Endothelial cell of umbilical vein (primary cell): ENCODE results near the gene KCNH4. TPM values are rescaled to one million over a fixed set of nuclear protein-coding genes. Genes with fewer than 3 reads are reported as not detected.

Experiments
- BruUV-seq: library from RNA; stranded (reverse); fragments of 400-500 nt; replicated peaks from 2 replicates; lab custom pipeline; 2021; lab: Mats Ljungman, UMichigan
- CTCF ChIA-PET: fragments of 300-600, 350-600 bp; sonication (Branson Sonifier 250); formaldehyde crosslinking; loops from one replicate; lab custom pipeline; 2021; ENCODE audit warnings: antibody characterized with exemption, inconsistent platforms; lab: Charles Lee
- POLR2A ChIA-PET: fragments of 300-600, 350-600 bp; sonication (Branson Sonifier 250); formaldehyde crosslinking; loops from one replicate; lab custom pipeline; 2021; ENCODE audit warnings: antibody characterized with exemption, inconsistent platforms; lab: Charles Lee
- DNase-seq: peaks from one replicate; pipeline ENCODE4 v3.0.0-alpha.2; 2011; ENCODE audit warnings: low read depth, low spot score
- FAIRE-seq: peaks from 2 replicates; lab custom pipeline; 2011; peaks lifted over from hg19 to GRCh38; lab: Jason Lieb, UNC
- H2AFZ ChIP-seq: 2 replicates; pipeline ENCODE4 v1.6.0; 2012; ENCODE audit warnings: low read depth, low read length, control low read depth, inconsistent platforms
- H3K27ac ChIP-seq: 2 replicates; pipeline ENCODE4 v1.5.1; 2011; ENCODE audit warnings: low read depth, mild to moderate bottlenecking, control low read depth, low read length, moderate library complexity; ENCODE audit not compliant: insufficient read depth
- H3K27me3 ChIP-seq, 2 experiments: 2 replicates each; pipeline versions ENCODE4 v1.6.0 to v1.6.1; 2011; ENCODE audit warnings: low read length in 2 of 2, mixed read lengths in 1 of 2; ENCODE audit not compliant: control insufficient read depth in 2 of 2, insufficient read depth in 2 of 2
- H3K36me3 ChIP-seq, 2 experiments: 2 replicates in 1 of 2; 3 replicates in 1 of 2; pipeline ENCODE4 v1.5.1; 2011; ENCODE audit warnings: low read length in 2 of 2, mild to moderate bottlenecking in 1 of 2, moderate library complexity in 1 of 2; ENCODE audit not compliant: control insufficient read depth in 2 of 2, insufficient read depth in 2 of 2; ENCODE audit errors: extremely low read depth in 1 of 2
- H3K4me1 ChIP-seq: 3 replicates; pipeline ENCODE4 v1.5.1; 2011; ENCODE audit warnings: mild to moderate bottlenecking, low read length; ENCODE audit not compliant: control insufficient read depth, insufficient read depth; ENCODE audit errors: extremely low read depth
- H3K4me2 ChIP-seq: 2 replicates; pipeline ENCODE4 v1.6.1; 2011; ENCODE audit warnings: low read length, control low read depth, mixed read lengths; ENCODE audit not compliant: insufficient read depth
- H3K4me3 ChIP-seq, 3 experiments: fragments of 200-600 bp in 1 of 3; sonication (generic), shearing (Covaris generic) in 1 of 3; replicated peaks in 1 of 3; 2 replicates each; pipeline ENCODE4 v1.5.1; 2011 to 2016; ENCODE audit warnings: control low read depth in 3 of 3, low read length in 3 of 3, mild to moderate bottlenecking in 2 of 3, inconsistent platforms in 1 of 3, low read depth in 1 of 3, moderate library complexity in 1 of 3; ENCODE audit not compliant: insufficient read depth in 1 of 3
- H3K79me2 ChIP-seq: 2 replicates; pipeline ENCODE4 v1.6.0; 2012; ENCODE audit warnings: low read length, inconsistent platforms; ENCODE audit not compliant: control insufficient read depth, insufficient read depth
- H3K9ac ChIP-seq: replicated peaks from 2 replicates; pipeline ENCODE3; 2011; ENCODE audit warnings: low read length, control low read depth; ENCODE audit not compliant: insufficient read depth; ENCODE audit errors: extremely low read depth
- H3K9me1 ChIP-seq: replicated peaks from 3 replicates; pipeline ENCODE4 v1.6.0; 2011; ENCODE audit warnings: mild to moderate bottlenecking, low read length; ENCODE audit not compliant: control insufficient read depth, insufficient read depth; ENCODE audit errors: extremely low read depth
- H3K9me3 ChIP-seq: replicated peaks from 2 replicates; pipeline ENCODE4 v1.5.1; 2012; ENCODE audit warnings: low read length, inconsistent platforms; ENCODE audit not compliant: control insufficient read depth, insufficient read depth
- H4K20me1 ChIP-seq: replicated peaks from 2 replicates; pipeline ENCODE3; 2011; ENCODE audit warnings: mild to moderate bottlenecking, low read length; ENCODE audit not compliant: control insufficient read depth, insufficient read depth; ENCODE audit errors: extremely low read depth
- EZH2 ChIP-seq: IDR thresholded peaks from 2 replicates; pipeline ENCODE4 v1.6.1; 2012; ENCODE audit warnings: borderline replicate concordance, low read depth, mild to moderate bottlenecking, moderate library complexity, low read length, inconsistent platforms; ENCODE audit not compliant: severe bottlenecking
- FOS ChIP-seq: IDR thresholded peaks from 2 replicates; pipeline ENCODE4 v1.6.1; 2011; ENCODE audit warnings: mild to moderate bottlenecking, low read length, moderate library complexity, borderline replicate concordance; ENCODE audit not compliant: insufficient read depth
- GATA2 ChIP-seq: IDR thresholded peaks from 2 replicates; pipeline ENCODE4 v1.7.0; 2011; ENCODE audit warnings: low read depth, mild to moderate bottlenecking, moderate library complexity, mixed read lengths, low read length; ENCODE audit not compliant: insufficient read length, insufficient read depth
- JUN ChIP-seq: IDR thresholded peaks from 2 replicates; pipeline ENCODE4 v1.6.1; 2011; ENCODE audit warnings: borderline replicate concordance, low read depth; ENCODE audit not compliant: insufficient read length, insufficient read depth
- MYC ChIP-seq: IDR thresholded peaks from one replicate; pipeline ENCODE4 v1.6.1; 2011; ENCODE audit warnings: mild to moderate bottlenecking, low read depth, low read length
- POLR2A ChIP-seq: IDR thresholded peaks from 2 replicates; pipeline ENCODE4 v1.6.1; 2012; ENCODE audit warnings: low read depth, mild to moderate bottlenecking, control low read depth, low read length
- POLR2AphosphoS5 ChIP-seq: IDR thresholded peaks from 2 replicates; pipeline ENCODE4 v1.6.1; 2012; ENCODE audit warnings: low read depth, mild to moderate bottlenecking, control low read depth, low read length, moderate library complexity; ENCODE audit not compliant: insufficient read depth
- dilution Hi-C: fragments of 300-500 bp; cut with MboI; formaldehyde crosslinking; loops from one replicate; pipeline ENCODE4 v1.15.0; 2019; ENCODE audit warnings: low sequenced_read_pairs; ENCODE audit not compliant: extremely low pct_ligation_motif_present
- intact Hi-C: fragments of 100-400 bp; cut with micrococcal nuclease; formaldehyde crosslinking; loops from one replicate; pipeline ENCODE4 v1.10.0; 2022
- polyA plus RNA-seq, 4 experiments: library from polyadenylated mRNA; depleted of rRNA in 3 of 4; stranded (reverse) in 3 of 4; unstranded in 1 of 4; fragments of >200 nt; gene quantifications; 2 replicates each; pipeline versions ENCODE4 v1.2.1 to v1.2.3, GENCODE V29; 2011 to 2012; ENCODE audit warnings: missing spikeins in 1 of 4
- total RNA-seq: library from RNA; stranded (reverse); gene quantifications from 2 replicates; pipeline ENCODE4 v1.2.3, GENCODE V29; 2021
- TF ChIP-seq, protein P1 (sequence below): IDR thresholded peaks from 2 replicates; pipeline ENCODE4 v1.6.1; 2011; ENCODE audit not compliant: insufficient read depth, insufficient read length
- TF ChIP-seq, protein P2 (sequence below), 2 donors: IDR thresholded peaks; 1 replicate in 1 of 2; 2 replicates in 1 of 2; pipeline ENCODE4 v1.5.1; 2011; ENCODE audit warnings: low read length in 2 of 2, mild to moderate bottlenecking in 2 of 2, moderate library complexity in 2 of 2, control low read depth in 1 of 2, inconsistent platforms in 1 of 2, low read depth in 1 of 2; ENCODE audit not compliant: insufficient read depth in 1 of 2; ENCODE audit errors: extremely low read depth in 1 of 2

Gene KCNH4
- total and polyA plus RNA-seq, 2 donors (not counting 3 experiments of a cell fraction or from before 2014, with no cell fraction given), result 0.11 TPM

DNA sequence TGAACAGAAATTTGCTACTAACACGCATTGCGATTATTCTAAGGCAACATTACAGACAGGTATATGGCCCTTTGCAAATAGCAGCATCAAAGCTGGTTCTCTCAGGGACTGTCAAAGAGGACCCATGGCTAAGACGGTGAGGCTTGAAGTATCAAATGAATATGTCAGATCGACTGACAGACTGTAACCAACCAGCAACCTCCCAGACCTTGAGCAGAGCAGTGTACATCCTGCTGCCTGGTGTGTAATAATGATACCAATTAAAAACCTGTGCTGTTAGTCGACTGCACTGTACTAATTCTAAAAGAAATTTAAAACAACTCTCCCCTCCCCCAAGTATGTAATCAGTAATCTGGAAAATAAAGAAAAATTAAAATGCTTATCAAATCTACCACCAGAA, 49.3 kb upstream of the KCNH4 start:
- no TSS peak for BruUV-seq
- no peak for TF ChIP-seq JUN
- no peak for TF ChIP-seq POLR2AphosphoS5
- TF ChIP-seq, protein P1, sequence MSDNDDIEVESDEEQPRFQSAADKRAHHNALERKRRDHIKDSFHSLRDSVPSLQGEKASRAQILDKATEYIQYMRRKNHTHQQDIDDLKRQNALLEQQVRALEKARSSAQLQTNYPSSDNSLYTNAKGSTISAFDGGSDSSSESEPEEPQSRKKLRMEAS, result no peak
- no peak for TF ChIP-seq MYC
- TF ChIP-seq POLR2A, result no peak
- no peak for TF ChIP-seq FOS
- no peak for TF ChIP-seq EZH2
- TF ChIP-seq, protein P2, sequence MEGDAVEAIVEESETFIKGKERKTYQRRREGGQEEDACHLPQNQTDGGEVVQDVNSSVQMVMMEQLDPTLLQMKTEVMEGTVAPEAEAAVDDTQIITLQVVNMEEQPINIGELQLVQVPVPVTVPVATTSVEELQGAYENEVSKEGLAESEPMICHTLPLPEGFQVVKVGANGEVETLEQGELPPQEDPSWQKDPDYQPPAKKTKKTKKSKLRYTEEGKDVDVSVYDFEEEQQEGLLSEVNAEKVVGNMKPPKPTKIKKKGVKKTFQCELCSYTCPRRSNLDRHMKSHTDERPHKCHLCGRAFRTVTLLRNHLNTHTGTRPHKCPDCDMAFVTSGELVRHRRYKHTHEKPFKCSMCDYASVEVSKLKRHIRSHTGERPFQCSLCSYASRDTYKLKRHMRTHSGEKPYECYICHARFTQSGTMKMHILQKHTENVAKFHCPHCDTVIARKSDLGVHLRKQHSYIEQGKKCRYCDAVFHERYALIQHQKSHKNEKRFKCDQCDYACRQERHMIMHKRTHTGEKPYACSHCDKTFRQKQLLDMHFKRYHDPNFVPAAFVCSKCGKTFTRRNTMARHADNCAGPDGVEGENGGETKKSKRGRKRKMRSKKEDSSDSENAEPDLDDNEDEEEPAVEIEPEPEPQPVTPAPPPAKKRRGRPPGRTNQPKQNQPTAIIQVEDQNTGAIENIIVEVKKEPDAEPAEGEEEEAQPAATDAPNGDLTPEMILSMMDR (IDR thresholded peaks at IDR 0.05; ENCODE audit: extremely low read depth in 1 of 2, insufficient read depth in 1 of 2, low read depth in 1 of 2, low read length in 2 of 2), result no peak
- no peak for TF ChIP-seq GATA2
- dilution Hi-C loops, result no loop called here
- Histone ChIP-seq H3K4me3 (no peak overlapping the region), H3K4me1 (peaks cover 17% of the 10 kb centered on the region), H4K20me1 (no peaks in the 10 kb centered on the region), H3K36me3 (no peaks in the 10 kb centered on the region), H3K79me2 (peaks cover 11% of the 10 kb centered on the region), H3K4me2 (no peak overlapping the region), H3K27me3 (no peaks in the 10 kb centered on the region), H3K27ac (no peak overlapping the region), H2AFZ (no peak overlapping the region), H3K9me1 (no peaks in the 10 kb centered on the region), H3K9ac (no peak overlapping the region), H3K9me3 (no peaks in the 10 kb centered on the region)
- FAIRE-seq, result no peak
- POLR2A ChIA-PET, result no interaction called here
- no peak for DNase-seq
- intact Hi-C loops, result no loop called here
- CTCF ChIA-PET, result interaction anchor here (1.0 to 2.0 kb wide), 3 partner anchors 18 to 287 kb away, joined by 3 to 7 read pairs (median 5); no protein-coding TSS in a partner anchor
